ENCODE results near the gene PLPPR3. TPM values are rescaled to one million over a fixed set of nuclear protein-coding genes. Genes with fewer than 3 reads are reported as not detected.
A peak's percentile ranks its signal among the peaks of the same experiment; 100 is the strongest.

Gene PLPPR3
- total and polyA plus RNA-seq, 9 of the 15 experiments (the other 6 are each of a cell fraction or from before 2014, with no cell fraction given): 0.01 to 48.2 (median 8.6) TPM

- 0 out of 2 replicates have a peak, but pooled peaks have one; percentile 24 for TF ChIP-seq CBX1 (IDR thresholded peaks at IDR 0.05; ENCODE audit: low read depth)
- TF ChIP-seq SMARCA5 (IDR thresholded peaks at IDR 0.05): peak; percentile 52; the same call in 1 of the 2 replicates
- peak; percentile 35; the same call in 1 of the 2 replicates for TF ChIP-seq ZBTB7A (IDR thresholded peaks at IDR 0.05; ENCODE audit: borderline replicate concordance, control insufficient read depth, low read depth, low read length)
- TF ChIP-seq DLX4 (CRISPR knock-in tag; IDR thresholded peaks at IDR 0.05): no peak
- TF ChIP-seq REST (IDR thresholded peaks at IDR 0.05; ENCODE audit: borderline replicate concordance): no peak
- no peak for TF ChIP-seq REST (CRISPR knock-in tag; IDR thresholded peaks at IDR 0.05; ENCODE audit: low read depth)
- no peak for TF ChIP-seq HSF4 (CRISPR knock-in tag; IDR thresholded peaks at IDR 0.05; ENCODE audit: borderline replicate concordance)
- TF ChIP-seq RBM25 (IDR thresholded peaks at IDR 0.05; ENCODE audit: low read depth, low read length, severe bottlenecking): peak; percentile 73
- no peak for TF ChIP-seq CTBP1 (IDR thresholded peaks at IDR 0.05; ENCODE audit: borderline replicate concordance)
- TF ChIP-seq JUNB (CRISPR knock-in tag; conservative IDR thresholded peaks at IDR 0.05): no peak
- TF ChIP-seq ZNF436 (CRISPR knock-in tag; IDR thresholded peaks at IDR 0.05): peak; percentile 57; the same call in 1 of the 2 replicates
- peak; percentile 7; the same call in 1 of the 2 replicates for TF ChIP-seq VEZF1 (CRISPR knock-in tag; IDR thresholded peaks at IDR 0.05)
- no peak for TF ChIP-seq KLF6 (CRISPR knock-in tag; IDR thresholded peaks at IDR 0.05; ENCODE audit: borderline replicate concordance)
- TF ChIP-seq PRDM10 (IDR thresholded peaks at IDR 0.05; ENCODE audit: partially characterized antibody): peak; percentile 45
- no peak for TF ChIP-seq CREBBP (IDR thresholded peaks at IDR 0.05; ENCODE audit: low read depth, low read length)
These were observed 26.7 kb upstream of the PLPPR3 start (continued) for GRCh38 chr19:848386-848921.

Measured in K562 (cell line).